T-helper 1 cell treated with Interleukin-12 subunit alpha and Interleukin-12 subunit beta and Interleukin-4 antibody, amounts not matched to agents 30 μg/mL and 1 μg/mL, for 36 hours (primary cell): ENCODE results near the gene ARHGAP30.
A peak's percentile ranks its signal among the peaks of the same experiment; 100 is the strongest.
"Not testable (repeated sequence)": the region's sequence is repeated elsewhere in the genome, so short reads cannot be mapped to it uniquely, and the experiment has no call there.

Source experiments
- H3K27ac Mint-ChIP-seq: one replicate; pipeline ENCODE4 v1.8.0; 2021; ENCODE audit warnings: mild to moderate bottlenecking, mixed read lengths
- H3K27me3 Mint-ChIP-seq: one replicate; pipeline ENCODE4 v1.8.0; 2021; ENCODE audit warnings: low read depth, mixed read lengths
- H3K36me3 Mint-ChIP-seq: one replicate; pipeline ENCODE4 v1.8.0; 2021; ENCODE audit warnings: low read depth, mixed read lengths
- H3K4me1 Mint-ChIP-seq: one replicate; pipeline ENCODE4 v1.8.0; 2021; ENCODE audit warnings: low read depth, mixed read lengths
- H3K4me3 Mint-ChIP-seq: one replicate; pipeline ENCODE4 v1.8.0; 2021; ENCODE audit warnings: mild to moderate bottlenecking, moderate library complexity, mixed read lengths
- H3K9me3 Mint-ChIP-seq: one replicate; pipeline ENCODE4 v1.8.0; 2021; ENCODE audit warnings: mixed read lengths

The ARHGAP30 gene, protein sequence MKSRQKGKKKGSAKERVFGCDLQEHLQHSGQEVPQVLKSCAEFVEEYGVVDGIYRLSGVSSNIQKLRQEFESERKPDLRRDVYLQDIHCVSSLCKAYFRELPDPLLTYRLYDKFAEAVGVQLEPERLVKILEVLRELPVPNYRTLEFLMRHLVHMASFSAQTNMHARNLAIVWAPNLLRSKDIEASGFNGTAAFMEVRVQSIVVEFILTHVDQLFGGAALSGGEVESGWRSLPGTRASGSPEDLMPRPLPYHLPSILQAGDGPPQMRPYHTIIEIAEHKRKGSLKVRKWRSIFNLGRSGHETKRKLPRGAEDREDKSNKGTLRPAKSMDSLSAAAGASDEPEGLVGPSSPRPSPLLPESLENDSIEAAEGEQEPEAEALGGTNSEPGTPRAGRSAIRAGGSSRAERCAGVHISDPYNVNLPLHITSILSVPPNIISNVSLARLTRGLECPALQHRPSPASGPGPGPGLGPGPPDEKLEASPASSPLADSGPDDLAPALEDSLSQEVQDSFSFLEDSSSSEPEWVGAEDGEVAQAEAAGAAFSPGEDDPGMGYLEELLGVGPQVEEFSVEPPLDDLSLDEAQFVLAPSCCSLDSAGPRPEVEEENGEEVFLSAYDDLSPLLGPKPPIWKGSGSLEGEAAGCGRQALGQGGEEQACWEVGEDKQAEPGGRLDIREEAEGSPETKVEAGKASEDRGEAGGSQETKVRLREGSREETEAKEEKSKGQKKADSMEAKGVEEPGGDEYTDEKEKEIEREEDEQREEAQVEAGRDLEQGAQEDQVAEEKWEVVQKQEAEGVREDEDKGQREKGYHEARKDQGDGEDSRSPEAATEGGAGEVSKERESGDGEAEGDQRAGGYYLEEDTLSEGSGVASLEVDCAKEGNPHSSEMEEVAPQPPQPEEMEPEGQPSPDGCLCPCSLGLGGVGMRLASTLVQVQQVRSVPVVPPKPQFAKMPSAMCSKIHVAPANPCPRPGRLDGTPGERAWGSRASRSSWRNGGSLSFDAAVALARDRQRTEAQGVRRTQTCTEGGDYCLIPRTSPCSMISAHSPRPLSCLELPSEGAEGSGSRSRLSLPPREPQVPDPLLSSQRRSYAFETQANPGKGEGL

DNA sequence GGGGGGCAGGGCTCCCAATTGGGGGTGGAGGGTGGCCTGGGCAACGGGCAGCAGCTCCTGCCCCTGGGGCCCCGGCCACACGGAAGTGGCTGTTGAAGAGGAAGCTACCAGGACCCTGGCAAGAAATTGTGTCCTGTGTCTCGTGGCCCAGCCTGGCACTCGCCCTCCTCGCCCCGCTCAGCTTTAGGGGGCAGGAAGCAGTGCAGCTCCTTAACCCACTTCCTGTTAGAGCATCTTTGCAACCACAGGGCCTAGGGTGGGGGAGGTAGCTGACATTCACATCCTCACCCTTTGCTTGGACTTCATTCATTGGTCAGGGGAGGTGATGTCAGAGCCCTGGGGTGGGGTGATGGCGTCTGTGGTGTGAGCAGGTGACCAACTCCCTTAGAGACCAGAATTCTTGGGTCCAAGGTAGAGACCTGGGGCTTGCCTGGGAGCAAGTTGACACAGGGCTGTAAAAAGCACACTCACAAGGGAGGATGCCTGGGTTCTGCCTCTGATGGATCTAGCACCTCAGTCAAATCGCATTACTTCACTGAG lies at the start of gene ARHGAP30:
Gene ARHGAP30 (minus strand): TSS at position 161 of the 540 bp plus-strand sequence. CDS start 267 bp downstream, outside the sequence.
- H3K27ac Mint-ChIP-seq = peak within 1 kb of the TSS; percentile 100
- peak within 1 kb of the TSS; percentile 100 for H3K4me3 Mint-ChIP-seq
- no peaks in the 10 kb centered on the region for H3K27me3 Mint-ChIP-seq
- H3K9me3 Mint-ChIP-seq = no peaks in the 10 kb centered on the region
- peaks cover 47% of the 10 kb centered on the region for H3K4me1 Mint-ChIP-seq
- peaks cover 25% of the 10 kb centered on the region for H3K36me3 Mint-ChIP-seq

DNA sequence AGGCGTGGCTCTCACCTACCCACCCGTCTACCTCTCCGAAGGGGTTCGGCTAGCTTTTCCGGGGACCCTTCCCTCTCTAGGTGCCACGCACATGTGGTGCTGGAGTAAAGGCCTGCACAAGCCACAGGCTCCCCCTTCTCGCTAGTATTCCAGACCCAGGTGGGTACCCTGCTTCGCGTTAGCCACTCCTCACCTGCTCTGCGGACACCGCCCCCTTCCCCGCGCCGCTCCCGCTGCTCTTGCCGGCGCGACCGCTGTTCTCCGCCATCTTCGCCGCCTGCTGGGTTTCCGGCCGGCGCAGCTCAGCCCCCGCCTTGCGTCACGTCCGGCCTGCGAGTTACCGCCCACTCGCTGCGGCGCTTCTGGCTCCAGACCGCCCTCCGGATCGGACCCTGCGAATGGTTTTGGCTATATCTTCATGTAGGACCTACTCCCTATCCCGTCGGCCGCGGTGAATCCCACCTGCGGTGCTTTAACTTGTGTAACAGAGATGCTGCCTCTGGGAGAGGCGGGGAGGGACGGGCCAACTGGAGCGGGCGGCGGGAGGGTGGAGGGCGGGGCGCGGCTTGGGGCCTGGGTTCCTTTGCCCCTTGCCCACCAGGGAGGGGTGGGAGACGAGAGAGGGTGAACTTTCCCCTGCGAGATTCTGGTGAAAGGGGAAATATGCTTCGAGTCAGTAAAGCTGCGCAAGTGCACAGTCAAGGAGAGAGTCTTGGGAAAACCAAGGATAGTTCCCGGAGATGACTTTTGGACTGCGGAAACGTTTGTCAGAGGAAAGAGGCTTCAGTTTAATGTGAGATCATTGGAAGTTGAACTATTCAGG lies 48.3 kb upstream of the ARHGAP30 start, which contains the start of the genes NIT1 and PFDN2:
Gene NIT1 (plus strand): TSS at position 347 of the 823 bp plus-strand sequence. CDS start 72 bp downstream, at position 419.
Gene PFDN2 (minus strand): TSS at position 279 of the 823 bp plus-strand sequence. CDS start 11 bp downstream, at position 268.
- Mint-ChIP-seq H3K27me3 (no peaks in the 10 kb centered on the region), H3K4me3 (peak within 1 kb of the TSS; percentile 91), H3K4me1 (peaks cover 49% of the 10 kb centered on the region), H3K36me3 (peaks cover 27% of the 10 kb centered on the region), H3K27ac (peak within 1 kb of the TSS; percentile 98), H3K9me3 (no peaks in the 10 kb centered on the region)

DNA sequence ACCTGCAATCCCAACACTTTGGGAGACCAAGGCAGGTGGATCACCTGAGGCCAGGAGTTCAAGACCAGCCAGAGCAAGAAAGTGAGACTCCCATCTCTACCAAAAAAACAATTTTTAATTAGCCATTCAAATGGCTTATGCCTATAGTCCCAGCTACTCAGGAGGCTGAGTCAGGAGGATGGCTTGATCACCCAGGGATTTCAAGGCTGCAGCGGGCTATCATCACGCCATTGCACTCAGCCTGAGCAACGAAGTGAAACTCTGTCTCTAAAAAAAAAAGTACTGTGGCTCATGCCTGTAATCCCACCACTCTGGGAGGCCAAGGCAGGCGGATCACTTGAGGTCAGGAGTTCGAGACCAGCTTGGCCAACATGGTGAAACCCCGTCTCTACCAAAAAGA lies 46.3 kb upstream of the ARHGAP30 start:
- not testable (repeated sequence) for H3K9me3 Mint-ChIP-seq, H3K27me3 Mint-ChIP-seq
- H3K27ac Mint-ChIP-seq = peak overlapping the region; percentile 73
- H3K4me1 Mint-ChIP-seq = peaks cover 56% of the 10 kb centered on the region
- peaks cover 17% of the 10 kb centered on the region for H3K36me3 Mint-ChIP-seq
- H3K4me3 Mint-ChIP-seq = peak overlapping the region; percentile 26

DNA sequence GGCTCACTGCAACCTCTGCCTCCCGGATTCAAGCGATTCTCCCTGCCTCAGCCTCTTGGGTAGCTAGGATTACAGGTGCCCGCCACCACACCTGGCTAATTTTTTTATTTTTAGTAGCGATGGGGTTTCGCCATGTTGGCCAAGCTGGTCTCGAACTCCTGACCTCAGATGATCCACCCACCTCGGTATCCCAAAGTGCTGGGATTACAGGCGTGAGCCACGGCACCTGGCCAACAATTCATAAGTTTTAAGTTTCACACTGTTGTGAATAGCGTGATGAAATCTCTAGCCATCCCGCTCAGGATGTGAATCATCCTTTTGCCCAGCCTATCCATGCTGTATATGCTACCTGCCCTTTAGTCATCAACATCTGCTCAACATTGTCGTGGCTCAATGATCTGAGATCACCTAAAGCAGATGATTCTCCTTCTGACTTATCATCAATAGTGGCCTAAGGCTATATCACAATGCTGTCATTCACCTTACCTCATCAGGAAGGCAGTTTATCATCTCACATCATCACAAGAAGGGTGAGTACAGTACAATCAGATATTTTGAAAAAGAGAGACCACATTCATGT lies 45.5 kb upstream of the ARHGAP30 start:
- no peaks in the 10 kb centered on the region for H3K27me3 Mint-ChIP-seq
- peak overlapping the region; percentile 73 for H3K27ac Mint-ChIP-seq
- peaks cover 54% of the 10 kb centered on the region for H3K4me1 Mint-ChIP-seq
- peaks cover 14% of the 10 kb centered on the region for H3K36me3 Mint-ChIP-seq
- peak overlapping the region; percentile 52 for H3K4me3 Mint-ChIP-seq
- H3K9me3 Mint-ChIP-seq = no peaks in the 10 kb centered on the region

DNA sequence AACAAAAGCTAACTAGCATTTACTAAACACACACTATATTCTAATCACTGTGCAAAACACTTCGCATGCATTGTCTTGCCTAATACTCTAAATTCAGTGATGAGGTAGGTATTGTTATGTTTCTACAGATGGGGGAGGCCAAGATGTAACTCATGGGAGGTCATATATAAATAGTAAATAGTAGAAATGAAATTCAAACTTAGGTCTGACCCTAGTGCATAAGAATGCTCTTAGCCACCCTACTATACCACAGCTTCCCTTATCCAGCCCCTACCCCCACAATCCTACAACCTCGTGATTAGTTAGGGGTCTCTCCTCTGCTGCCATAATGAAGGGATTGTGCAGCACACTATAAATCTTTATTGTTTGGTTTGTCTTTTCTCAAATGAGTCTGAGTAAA lies 44.9 kb upstream of the ARHGAP30 start:
- Mint-ChIP-seq H3K4me3 (no peak overlapping the region), H3K27ac (no peak overlapping the region)

DNA sequence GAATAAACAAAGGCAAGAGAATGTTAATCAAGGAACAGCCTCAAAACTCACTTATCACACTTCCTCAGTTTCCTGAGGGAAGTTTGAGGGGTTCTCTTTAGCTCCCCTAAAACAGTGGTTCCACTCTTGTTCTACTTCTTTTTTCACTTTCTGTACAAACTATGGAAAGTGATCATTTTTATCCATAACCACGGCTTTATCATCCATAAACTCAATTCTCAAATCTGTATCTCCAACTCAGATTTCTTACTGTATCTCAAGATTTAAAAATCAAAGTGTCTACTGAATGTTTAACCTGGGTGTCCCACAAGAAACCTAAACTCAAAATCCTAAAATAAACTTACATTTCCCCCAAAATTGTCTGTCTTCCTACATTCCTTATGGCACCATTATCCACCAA lies 44.2 kb upstream of the ARHGAP30 start:
- H3K27ac Mint-ChIP-seq = no peak overlapping the region
- peaks cover 45% of the 10 kb centered on the region for H3K4me1 Mint-ChIP-seq
- no peak overlapping the region for H3K4me3 Mint-ChIP-seq
- H3K27me3 Mint-ChIP-seq = no peaks in the 10 kb centered on the region
- H3K36me3 Mint-ChIP-seq = peaks cover 12% of the 10 kb centered on the region
- no peaks in the 10 kb centered on the region for H3K9me3 Mint-ChIP-seq

More for the DNA sequence above, 44.9 kb upstream of the ARHGAP30 start:
- peaks cover 10% of the 10 kb centered on the region for H3K36me3 Mint-ChIP-seq
- no peaks in the 10 kb centered on the region for H3K27me3 Mint-ChIP-seq
- H3K4me1 Mint-ChIP-seq = peaks cover 49% of the 10 kb centered on the region
- H3K9me3 Mint-ChIP-seq = no peaks in the 10 kb centered on the region

DNA sequence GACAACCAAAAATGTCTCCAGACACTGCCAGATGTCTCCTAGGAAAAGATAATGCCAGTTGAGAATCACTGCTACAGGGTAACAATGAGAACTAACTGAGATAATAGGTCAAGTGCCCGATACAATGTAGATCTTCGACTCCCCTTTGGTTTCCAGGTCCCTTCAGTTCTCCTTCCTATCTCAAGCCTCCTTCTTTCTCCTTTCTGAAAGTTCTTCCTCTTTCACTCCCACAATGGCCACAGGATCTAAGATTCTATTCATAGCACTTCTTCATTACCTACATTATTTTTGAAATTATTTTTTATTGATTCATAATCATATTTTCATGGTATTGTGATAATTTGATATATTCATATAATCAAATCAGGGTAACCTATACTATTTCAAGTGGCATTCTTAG lies 41.8 kb upstream of the ARHGAP30 start:
- no peak overlapping the region for H3K27ac Mint-ChIP-seq
- H3K27me3 Mint-ChIP-seq = no peaks in the 10 kb centered on the region
- H3K4me1 Mint-ChIP-seq = peaks cover 39% of the 10 kb centered on the region
- peaks cover 9% of the 10 kb centered on the region for H3K36me3 Mint-ChIP-seq
- no peaks in the 10 kb centered on the region for H3K9me3 Mint-ChIP-seq
- no peak overlapping the region for H3K4me3 Mint-ChIP-seq

DNA sequence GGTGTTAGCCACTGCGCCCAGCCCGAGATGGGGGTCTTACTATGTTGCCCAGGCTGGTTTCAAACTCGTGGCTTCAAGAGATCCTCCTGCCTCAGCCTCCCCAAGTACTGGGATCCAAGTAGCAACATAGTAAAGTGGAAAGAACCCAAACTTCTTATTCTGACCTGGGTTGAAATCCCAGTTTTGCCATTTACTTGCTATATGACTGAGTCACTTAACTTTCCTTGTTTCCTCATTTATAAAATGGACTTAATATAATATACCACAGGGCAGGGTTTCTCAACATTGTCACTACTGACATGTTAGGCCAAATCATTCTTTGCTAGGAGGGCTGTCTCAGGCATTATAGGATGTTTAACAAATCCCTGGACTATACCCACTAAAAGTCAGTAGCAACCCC lies 41.4 kb upstream of the ARHGAP30 start:
- Mint-ChIP-seq H3K36me3 (peaks cover 13% of the 10 kb centered on the region), H3K9me3 (no peaks in the 10 kb centered on the region), H3K4me3 (no peak overlapping the region), H3K27me3 (no peaks in the 10 kb centered on the region), H3K27ac (no peak overlapping the region), H3K4me1 (peaks cover 38% of the 10 kb centered on the region)

DNA sequence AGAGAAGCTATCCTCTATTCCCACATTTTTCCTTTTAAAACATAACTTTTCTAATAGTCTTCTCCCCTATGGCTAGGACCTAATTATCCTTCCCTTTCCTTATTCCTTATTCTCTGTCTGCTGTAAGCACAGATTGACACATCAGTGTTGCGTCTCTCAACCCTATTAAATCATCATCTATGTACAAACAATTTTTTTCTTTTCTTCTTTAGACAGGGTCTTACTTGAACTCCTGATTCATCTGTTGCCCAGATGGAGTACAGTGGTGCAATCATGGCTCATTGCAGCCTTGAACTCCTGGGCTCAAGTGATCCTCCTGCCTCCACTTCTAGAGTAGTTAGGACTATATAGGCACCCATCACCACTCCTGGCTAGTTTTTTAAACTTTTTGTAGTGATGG lies 36.7 kb upstream of the ARHGAP30 start:
- Mint-ChIP-seq H3K36me3 (peaks cover 23% of the 10 kb centered on the region), H3K27me3 (no peaks in the 10 kb centered on the region), H3K27ac (no peak overlapping the region)

DNA sequence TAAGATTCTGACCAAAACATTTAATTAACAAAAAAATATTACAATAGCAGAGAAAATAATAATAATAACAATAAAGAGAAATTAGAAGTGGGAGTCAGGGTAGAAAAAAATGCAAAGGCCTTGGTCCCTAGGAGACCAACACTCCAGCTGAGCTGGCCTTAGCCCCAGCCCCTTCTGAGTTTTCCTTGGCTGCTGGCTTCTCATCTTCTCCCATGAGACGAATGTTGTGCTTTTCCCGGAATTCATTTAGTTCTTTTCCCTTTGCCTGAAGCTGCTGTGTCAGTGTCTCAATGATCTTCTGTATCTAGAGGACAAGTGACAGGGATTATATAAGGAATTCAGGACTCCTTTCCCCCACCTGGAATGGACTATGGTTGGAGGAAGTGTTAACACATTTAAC lies 30.9 kb upstream of the ARHGAP30 start:
- H3K36me3 Mint-ChIP-seq = peaks cover 20% of the 10 kb centered on the region
- H3K27me3 Mint-ChIP-seq = peaks cover 7% of the 10 kb centered on the region
- H3K4me1 Mint-ChIP-seq = peaks cover 24% of the 10 kb centered on the region
- H3K9me3 Mint-ChIP-seq = no peaks in the 10 kb centered on the region
- H3K27ac Mint-ChIP-seq = no peak overlapping the region
- H3K4me3 Mint-ChIP-seq = no peak overlapping the region

More for the DNA sequence above, 36.7 kb upstream of the ARHGAP30 start:
- no peak overlapping the region for H3K4me3 Mint-ChIP-seq
- H3K4me1 Mint-ChIP-seq = peaks cover 11% of the 10 kb centered on the region
- H3K9me3 Mint-ChIP-seq = no peaks in the 10 kb centered on the region

DNA sequence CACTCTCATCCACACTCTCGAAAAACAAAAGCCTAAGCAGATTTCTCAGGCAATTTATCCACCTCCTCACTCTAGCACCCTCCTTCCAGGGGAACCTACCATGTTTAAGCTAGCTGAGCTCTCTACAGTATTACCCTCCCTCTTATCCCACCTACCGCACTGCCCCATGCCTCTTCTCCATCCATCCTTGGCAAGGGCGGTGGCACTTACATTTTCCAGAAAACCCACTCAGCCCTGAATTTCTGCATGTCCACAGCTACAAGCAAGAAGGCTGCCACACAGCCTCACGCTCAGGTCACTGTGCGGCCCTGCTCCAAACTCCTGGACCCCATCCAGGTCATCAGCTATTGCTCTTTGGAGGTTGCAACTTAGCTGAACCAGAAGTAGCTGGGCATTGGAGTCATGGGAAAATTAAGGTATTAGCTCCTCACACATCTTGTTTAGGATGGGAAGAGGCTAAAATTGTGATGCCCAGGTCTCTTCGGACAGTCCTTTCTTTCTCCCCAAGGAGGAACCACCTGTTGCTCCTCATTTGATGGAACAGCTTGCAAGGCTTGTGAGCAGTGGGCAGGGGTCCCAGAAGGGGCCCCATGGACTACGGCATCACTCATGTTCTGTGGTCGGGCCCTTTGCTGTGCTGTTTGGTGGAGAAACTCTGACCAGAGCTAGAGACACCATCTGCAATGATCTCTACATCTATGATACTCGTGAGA lies 29.6 kb upstream of the ARHGAP30 start:
- Mint-ChIP-seq H3K27me3 (peaks cover 12% of the 10 kb centered on the region), H3K36me3 (peaks cover 17% of the 10 kb centered on the region), H3K4me1 (peaks cover 30% of the 10 kb centered on the region), H3K9me3 (no peaks in the 10 kb centered on the region), H3K27ac (no peak overlapping the region), H3K4me3 (peak overlapping the region; percentile 70)

DNA sequence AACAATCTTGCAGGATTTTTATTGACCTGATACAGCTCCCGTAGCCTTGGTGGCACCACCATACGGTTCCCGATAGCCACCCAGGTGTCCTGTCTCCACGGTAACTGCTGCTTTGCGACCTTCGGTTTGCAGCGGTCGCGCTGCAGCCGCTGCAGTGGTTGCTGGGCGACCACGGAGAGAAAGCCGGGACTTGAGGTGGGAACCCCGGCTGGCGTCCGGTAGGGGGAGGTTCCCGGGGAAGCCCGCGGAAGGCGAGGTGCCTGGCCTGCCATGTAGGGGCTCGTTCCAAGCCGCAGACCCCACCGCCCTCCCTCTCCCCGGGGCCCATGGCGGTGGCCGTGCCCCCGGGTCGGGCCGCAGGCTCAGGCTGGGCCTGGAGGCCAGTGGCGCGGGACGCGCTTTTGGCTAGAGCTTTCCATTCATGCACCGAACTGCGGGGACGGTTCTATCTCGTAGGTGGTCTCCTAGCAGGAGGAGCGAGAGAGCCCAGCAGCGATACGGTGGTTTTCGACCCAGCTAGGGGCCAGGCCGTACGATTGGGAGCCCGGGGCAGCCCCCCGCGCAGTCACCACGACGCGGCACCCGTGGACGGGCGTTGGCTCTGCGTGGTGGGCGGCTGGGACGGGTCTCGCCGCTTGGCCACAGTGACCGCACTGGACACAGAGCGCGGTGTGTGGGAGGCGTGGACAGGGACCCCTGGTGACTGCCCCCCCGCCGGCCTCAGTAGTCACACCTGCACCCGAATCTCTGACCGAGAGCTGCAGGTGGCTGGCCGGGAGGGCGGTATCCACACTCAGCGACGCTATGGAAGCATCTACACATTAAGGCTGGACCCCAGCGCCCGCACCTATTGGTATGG lies 28.7 kb upstream of the ARHGAP30 start, which contains the start of gene KLHDC9:
Gene KLHDC9 (plus strand): TSS at position 152 of the 859 bp plus-strand sequence. CDS start 175 bp downstream, at position 327.
- peaks cover 30% of the 10 kb centered on the region for H3K4me1 Mint-ChIP-seq
- peaks cover 16% of the 10 kb centered on the region for H3K36me3 Mint-ChIP-seq
- H3K9me3 Mint-ChIP-seq = no peaks in the 10 kb centered on the region
- peak within 1 kb of the TSS; percentile 89 for H3K4me3 Mint-ChIP-seq
- peaks cover 12% of the 10 kb centered on the region for H3K27me3 Mint-ChIP-seq
- peak within 1 kb of the TSS; percentile 96 for H3K27ac Mint-ChIP-seq
